ENCODE measurements around the gene AMACR.
"Not testable (repeated sequence)": the region's sequence is repeated elsewhere in the genome, so short reads cannot be mapped to it uniquely, and the experiment has no call there.

The AMACR gene

DNA sequence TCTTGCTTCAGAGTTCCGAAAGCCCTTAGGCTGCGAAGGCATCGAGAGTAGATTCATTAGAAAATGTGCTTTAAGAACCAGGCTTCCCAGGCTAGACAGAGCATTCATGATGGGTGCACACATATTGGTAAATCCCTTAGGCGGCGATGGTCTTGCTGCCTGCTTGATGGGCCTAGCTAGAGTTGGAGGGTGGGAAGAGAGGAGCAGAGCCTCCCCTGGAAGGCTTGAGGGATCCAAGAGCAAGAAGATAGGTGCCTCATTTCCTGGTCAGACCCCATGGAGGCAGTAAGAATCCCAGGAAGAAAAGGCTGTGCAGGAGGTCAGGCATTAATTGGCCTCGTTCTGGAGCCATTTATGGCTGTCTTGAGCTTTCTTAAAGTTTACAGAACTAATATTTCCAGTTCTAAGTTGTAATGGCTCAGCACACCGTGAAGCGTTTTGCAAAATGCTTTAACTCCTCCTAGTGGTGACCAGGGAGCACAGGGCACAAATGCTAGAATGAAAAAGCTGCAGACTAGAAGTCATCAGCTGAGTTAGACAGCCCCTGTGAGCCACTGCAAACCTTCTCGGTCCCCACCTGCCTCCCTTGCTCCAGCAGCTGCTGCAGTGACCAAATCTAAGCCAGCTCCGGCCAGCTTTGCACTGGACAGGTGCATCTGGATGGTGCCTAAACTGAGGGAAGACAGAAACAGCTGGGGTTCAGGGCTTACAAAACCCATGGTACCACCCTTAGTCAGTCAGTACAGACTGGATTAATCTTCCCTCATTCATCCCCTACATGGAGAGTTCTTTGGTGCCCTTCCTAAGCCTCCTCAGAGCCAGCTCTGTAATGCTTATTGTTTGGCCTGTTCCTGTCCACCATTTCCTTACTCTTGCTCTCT is 38.0 kb downstream of the AMACR start:
- no peak overlapping the region for H3K4me3 ChIP-seq (ENCODE audit: low read length in 2 of 2)
- H3K4me1 ChIP-seq (ENCODE audit: control insufficient read depth, insufficient read depth, low read length), result peaks cover 3% of the 10 kb centered on the region
- no peaks in the 10 kb centered on the region for H3K9me3 ChIP-seq (ENCODE audit: control insufficient read depth in 2 of 2, low read length in 2 of 2)
- no peak overlapping the region for H3K27ac ChIP-seq (ENCODE audit: low read length)
- no peaks in the 10 kb centered on the region for H3K36me3 ChIP-seq (ENCODE audit: control insufficient read depth in 2 of 2, insufficient read depth in 2 of 2, low read length in 2 of 2)
- no peak overlapping the region for H3K9ac ChIP-seq (ENCODE audit: low read length in 2 of 2)
- no peaks in the 10 kb centered on the region for H3K27me3 ChIP-seq (ENCODE audit: control insufficient read depth in 1 of 2, insufficient read depth in 2 of 2, low read length in 2 of 2)

DNA sequence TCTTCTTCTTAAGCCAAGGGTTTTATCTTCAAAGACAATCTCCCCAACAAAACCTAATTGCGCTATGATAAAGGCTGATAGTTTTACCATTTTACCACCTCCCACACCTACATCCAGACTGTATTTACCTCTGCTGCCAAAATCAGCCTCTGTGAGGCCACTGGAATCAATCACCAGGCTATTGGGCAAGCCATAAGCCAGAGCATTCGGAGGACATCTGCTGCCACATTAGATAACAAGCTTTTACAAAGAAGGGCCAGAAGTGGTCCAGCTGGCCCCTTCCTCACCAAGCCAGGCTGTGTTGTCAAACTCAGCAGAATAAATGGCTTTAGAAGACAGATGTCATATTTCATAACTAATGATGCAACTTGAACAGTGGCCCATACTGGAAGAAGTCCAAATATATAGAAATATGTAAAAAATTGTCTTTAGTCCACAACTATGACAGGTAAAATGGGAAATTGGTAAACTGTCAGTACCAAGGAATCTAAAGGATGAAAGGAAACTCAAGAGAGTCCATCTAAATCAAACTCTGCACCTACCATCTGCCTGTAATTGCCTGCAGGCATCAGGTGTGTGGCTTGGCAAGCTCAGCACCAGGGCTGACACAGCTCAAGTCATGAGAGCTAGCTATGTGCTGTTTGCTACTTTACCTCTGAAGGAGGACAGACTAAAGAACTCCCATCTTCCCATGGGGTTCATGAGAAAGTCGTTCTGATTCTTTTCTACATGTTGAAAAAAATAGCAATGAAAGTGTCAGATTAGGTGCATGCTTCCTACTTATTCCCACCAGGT is 39.4 kb downstream of the AMACR start:
- H3K36me3 ChIP-seq (ENCODE audit: control insufficient read depth in 2 of 2, insufficient read depth in 2 of 2, low read length in 2 of 2), result no peaks in the 10 kb centered on the region

DNA sequence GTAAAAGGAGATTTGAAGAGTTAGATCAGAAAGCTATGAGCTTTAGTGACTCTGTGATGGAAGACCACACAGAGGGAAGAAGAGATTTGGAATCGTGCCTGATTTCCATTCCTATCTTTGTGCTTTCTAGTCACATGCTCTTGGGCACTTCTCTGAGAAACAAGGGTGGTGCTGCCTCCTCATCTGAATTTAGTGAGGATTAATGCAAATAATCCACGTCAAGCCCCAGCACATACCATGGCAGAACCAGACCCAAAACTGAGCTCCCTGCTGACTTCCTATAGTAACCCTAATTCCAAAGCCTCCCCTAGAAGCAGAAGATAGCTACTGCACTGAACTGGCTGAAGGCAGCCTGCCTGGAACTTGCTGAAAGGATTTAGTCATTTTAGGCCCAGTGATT is 41.0 kb downstream of the AMACR start:
- H3K4me1 ChIP-seq (ENCODE audit: control insufficient read depth, insufficient read depth, low read length), result peaks cover 3% of the 10 kb centered on the region
- H3K9ac ChIP-seq (ENCODE audit: low read length in 2 of 2), result no peak overlapping the region
- H3K9me3 ChIP-seq (ENCODE audit: control insufficient read depth in 2 of 2, low read length in 2 of 2), result no peaks in the 10 kb centered on the region
- no peak overlapping the region for H3K4me3 ChIP-seq (ENCODE audit: low read length in 2 of 2)
- no peak overlapping the region for H3K27ac ChIP-seq (ENCODE audit: low read length)
- H3K36me3 ChIP-seq (ENCODE audit: control insufficient read depth in 2 of 2, insufficient read depth in 2 of 2, low read length in 2 of 2), result no peaks in the 10 kb centered on the region
- no peaks in the 10 kb centered on the region for H3K27me3 ChIP-seq (ENCODE audit: control insufficient read depth in 1 of 2, insufficient read depth in 2 of 2, low read length in 2 of 2)

More for the DNA sequence above, 39.4 kb downstream of the AMACR start:
- no peak overlapping the region for H3K4me3 ChIP-seq (ENCODE audit: low read length in 2 of 2)
- no peaks in the 10 kb centered on the region for H3K9me3 ChIP-seq (ENCODE audit: control insufficient read depth in 2 of 2, low read length in 2 of 2)
- H3K4me1 ChIP-seq (ENCODE audit: control insufficient read depth, insufficient read depth, low read length), result peaks cover 3% of the 10 kb centered on the region
- no peaks in the 10 kb centered on the region for H3K27me3 ChIP-seq (ENCODE audit: control insufficient read depth in 1 of 2, insufficient read depth in 2 of 2, low read length in 2 of 2)
- H3K27ac ChIP-seq (ENCODE audit: low read length), result no peak overlapping the region
- H3K9ac ChIP-seq (ENCODE audit: low read length in 2 of 2), result no peak overlapping the region

DNA sequence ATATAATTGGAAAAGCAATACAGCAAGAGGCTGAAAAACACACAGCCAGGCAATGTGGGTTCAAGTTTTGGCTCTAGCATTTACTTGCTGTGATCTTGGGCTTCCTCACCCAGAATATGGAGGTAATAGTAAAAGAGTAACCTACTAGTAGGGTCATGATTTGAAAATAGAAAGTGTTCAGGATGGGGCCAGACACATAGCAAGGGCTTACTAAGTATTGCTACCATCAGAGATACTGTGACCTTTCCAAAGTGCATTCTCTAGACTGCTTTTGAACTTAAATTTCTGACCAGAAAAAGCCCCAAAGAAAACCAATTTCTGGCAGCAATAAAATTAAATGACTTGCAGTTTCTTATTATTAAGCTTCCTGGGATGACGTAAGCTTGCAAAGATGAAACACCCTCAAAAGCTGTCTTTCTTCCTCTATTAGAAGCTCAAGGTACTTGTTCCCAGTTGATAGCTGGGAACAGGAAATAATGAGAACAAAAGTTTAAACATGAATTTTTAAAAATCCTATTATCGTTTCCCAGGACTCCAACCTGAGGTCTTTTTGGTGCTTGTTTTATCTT is 43.6 kb downstream of the AMACR start:
- no peaks in the 10 kb centered on the region for H3K27me3 ChIP-seq (ENCODE audit: control insufficient read depth in 1 of 2, insufficient read depth in 2 of 2, low read length in 2 of 2)
- H3K4me3 ChIP-seq (ENCODE audit: low read length in 2 of 2), result no peak overlapping the region
- no peak overlapping the region for H3K27ac ChIP-seq (ENCODE audit: low read length)
- no peaks in the 10 kb centered on the region for H3K9me3 ChIP-seq (ENCODE audit: control insufficient read depth in 2 of 2, low read length in 2 of 2)
- H3K4me1 ChIP-seq (ENCODE audit: control insufficient read depth, insufficient read depth, low read length), result no peaks in the 10 kb centered on the region
- H3K36me3 ChIP-seq (ENCODE audit: control insufficient read depth in 2 of 2, insufficient read depth in 2 of 2, low read length in 2 of 2), result no peaks in the 10 kb centered on the region
- no peak overlapping the region for H3K9ac ChIP-seq (ENCODE audit: low read length in 2 of 2)

DNA sequence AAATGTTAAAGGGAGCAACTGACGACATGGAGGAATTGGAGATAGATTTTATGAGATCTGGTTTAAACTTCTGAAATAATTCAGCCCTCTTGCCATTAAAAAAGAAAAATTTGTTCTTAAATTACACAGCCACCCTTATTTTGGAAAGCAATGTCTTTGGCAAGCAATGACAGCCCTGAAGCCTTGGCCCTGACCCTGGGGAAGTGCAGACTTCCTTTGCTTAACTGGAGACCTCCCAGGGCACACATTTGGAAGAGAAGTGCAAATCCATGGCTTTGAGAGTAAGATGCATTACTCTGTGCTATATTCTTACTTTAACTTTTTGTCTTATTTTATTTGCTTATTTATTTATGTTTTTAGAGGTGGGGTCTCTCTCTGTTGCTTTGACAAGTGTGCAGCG is 49.7 kb downstream of the AMACR start:
- Histone ChIP-seq H3K4me3 (ENCODE audit: low read length in 2 of 2) (no peak overlapping the region), H3K9me3 (ENCODE audit: control insufficient read depth in 2 of 2, low read length in 2 of 2) (peaks cover 3 to 9% of the 10 kb centered on the region in 2 donors), H3K4me1 (ENCODE audit: control insufficient read depth, insufficient read depth, low read length) (no peaks in the 10 kb centered on the region), H3K36me3 (ENCODE audit: control insufficient read depth in 2 of 2, insufficient read depth in 2 of 2, low read length in 2 of 2) (no peaks in the 10 kb centered on the region), H3K27me3 (ENCODE audit: control insufficient read depth in 1 of 2, insufficient read depth in 2 of 2, low read length in 2 of 2) (no peaks in the 10 kb centered on the region), H3K27ac (ENCODE audit: low read length) (no peak overlapping the region), H3K9ac (ENCODE audit: low read length in 2 of 2) (no peak overlapping the region)

DNA sequence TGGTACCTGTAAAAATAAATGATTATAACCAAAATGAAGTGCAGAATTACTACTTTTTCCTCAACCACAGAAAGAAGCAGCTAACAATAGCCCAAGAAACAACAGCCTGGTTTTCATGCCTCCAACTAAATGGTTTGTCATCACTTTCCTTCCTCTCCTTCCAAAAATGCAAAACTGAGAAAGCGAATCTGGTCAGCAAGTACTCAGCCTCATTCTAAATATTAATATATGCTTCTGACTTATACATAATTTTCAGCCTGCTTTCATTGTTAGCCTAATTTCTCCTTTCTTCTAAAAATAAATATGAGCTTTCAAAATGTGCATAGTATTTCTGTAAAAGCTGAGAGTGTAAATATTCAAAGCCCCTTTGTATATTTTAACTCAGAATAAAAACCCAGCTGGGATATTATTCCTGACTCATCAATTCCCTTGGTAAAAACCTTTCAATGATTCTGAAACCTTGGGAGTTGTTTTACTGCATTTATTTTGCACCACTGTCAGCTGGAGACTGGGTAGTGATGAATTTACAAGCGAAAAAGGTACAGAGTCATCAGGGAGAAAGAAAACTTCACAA is 50.2 kb downstream of the AMACR start:
- Histone ChIP-seq H3K4me3 (ENCODE audit: low read length in 2 of 2) (no peak overlapping the region), H3K27me3 (ENCODE audit: control insufficient read depth in 1 of 2, insufficient read depth in 2 of 2, low read length in 2 of 2) (no peaks in the 10 kb centered on the region), H3K36me3 (ENCODE audit: control insufficient read depth in 2 of 2, insufficient read depth in 2 of 2, low read length in 2 of 2) (no peaks in the 10 kb centered on the region), H3K9me3 (ENCODE audit: control insufficient read depth in 2 of 2, low read length in 2 of 2) (peaks cover 3 to 9% of the 10 kb centered on the region in 2 donors), H3K27ac (ENCODE audit: low read length) (no peak overlapping the region), H3K9ac (ENCODE audit: low read length in 2 of 2) (no peak overlapping the region), H3K4me1 (ENCODE audit: control insufficient read depth, insufficient read depth, low read length) (no peaks in the 10 kb centered on the region)

DNA sequence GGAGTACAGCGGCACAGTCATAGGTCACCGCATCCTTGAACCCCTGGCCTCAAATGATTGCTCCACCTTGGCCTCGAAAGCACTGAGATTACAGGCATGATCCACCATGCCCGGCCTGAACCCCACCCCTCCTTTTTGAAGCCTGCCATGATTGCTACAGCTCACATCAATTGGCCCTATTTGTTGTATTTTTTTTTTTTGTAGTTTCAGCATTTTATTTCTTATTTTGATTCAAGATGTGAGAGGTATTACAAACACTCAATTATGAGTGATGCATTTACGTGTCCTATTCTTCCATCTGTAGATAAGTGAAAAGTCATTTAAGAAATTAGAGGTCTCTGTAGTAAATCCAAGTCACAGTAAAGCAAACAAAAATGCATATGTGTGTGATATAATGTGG is 55.7 kb downstream of the AMACR start:
- not testable (repeated sequence) for H3K4me3 ChIP-seq (ENCODE audit: low read length in 2 of 2); H3K4me1 ChIP-seq (ENCODE audit: control insufficient read depth, insufficient read depth, low read length); H3K27me3 ChIP-seq (ENCODE audit: control insufficient read depth in 1 of 2, insufficient read depth in 2 of 2, low read length in 2 of 2); H3K9ac ChIP-seq (ENCODE audit: low read length in 2 of 2); H3K27ac ChIP-seq (ENCODE audit: low read length); H3K36me3 ChIP-seq (ENCODE audit: control insufficient read depth in 2 of 2, insufficient read depth in 2 of 2, low read length in 2 of 2)
- H3K9me3 ChIP-seq (ENCODE audit: control insufficient read depth in 2 of 2, low read length in 2 of 2), result peaks cover 3 to 11% of the 10 kb centered on the region in 2 donors

DNA sequence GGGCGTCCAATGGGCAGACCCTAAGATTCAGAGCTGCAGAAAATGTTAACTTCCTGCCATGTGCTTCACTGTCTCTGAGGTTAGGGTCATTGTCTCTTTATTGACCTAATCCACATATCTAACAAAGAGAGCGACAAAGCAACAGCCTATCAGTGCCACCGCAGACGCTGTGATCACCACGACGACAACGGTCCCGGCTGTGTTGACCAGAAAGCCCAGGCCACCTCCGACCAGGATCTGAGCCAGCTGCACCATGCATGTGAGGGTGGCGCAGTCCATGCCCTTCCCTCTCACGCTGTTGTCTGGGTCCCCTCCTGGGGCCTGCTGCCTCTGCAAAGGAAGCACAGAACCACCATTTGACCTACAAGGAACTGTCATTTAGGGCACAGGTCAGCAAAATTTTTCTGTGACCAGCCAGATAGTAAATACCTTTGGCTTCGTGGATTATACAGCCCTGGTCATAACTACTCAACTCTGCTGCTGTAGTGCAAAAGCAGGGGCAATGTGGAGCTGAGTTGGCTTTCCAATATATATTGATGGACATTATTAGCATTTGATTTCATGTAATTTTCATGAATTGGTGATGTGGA is 63.2 kb downstream of the AMACR start:
- Histone ChIP-seq H3K4me1 (ENCODE audit: control insufficient read depth, insufficient read depth, low read length) (no peaks in the 10 kb centered on the region), H3K27ac (ENCODE audit: low read length) (no peak overlapping the region), H3K27me3 (ENCODE audit: control insufficient read depth in 1 of 2, insufficient read depth in 2 of 2, low read length in 2 of 2) (peaks cover 4 to 14% of the 10 kb centered on the region in 2 donors), H3K36me3 (ENCODE audit: control insufficient read depth in 2 of 2, insufficient read depth in 2 of 2, low read length in 2 of 2) (no peaks in the 10 kb centered on the region), H3K4me3 (ENCODE audit: low read length in 2 of 2) (no peak overlapping the region), H3K9me3 (ENCODE audit: control insufficient read depth in 2 of 2, low read length in 2 of 2) (peaks cover 0 to 2% of the 10 kb centered on the region in 2 donors), H3K9ac (ENCODE audit: low read length in 2 of 2) (no peak overlapping the region)

DNA sequence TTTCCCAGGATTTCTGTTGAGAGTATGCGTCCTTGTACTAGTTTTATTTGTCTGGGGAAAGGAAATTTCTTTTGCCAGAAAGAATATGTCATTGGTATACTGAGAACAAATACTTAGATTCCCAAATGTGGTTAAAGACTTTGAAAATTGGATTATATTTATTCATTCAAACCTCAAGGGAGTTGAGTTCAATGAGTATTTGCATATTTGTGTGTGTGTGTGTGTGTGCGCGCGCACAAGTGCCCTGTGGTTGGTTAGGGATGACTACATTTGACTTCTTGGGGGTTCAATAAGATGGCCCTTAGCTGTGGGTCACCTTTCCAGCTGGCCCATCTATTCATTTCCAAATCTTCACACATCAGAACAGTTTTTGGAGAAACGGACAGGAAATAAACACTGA is 66.8 kb downstream of the AMACR start:
- Histone ChIP-seq H3K4me1 (ENCODE audit: control insufficient read depth, insufficient read depth, low read length) (peaks cover 16% of the 10 kb centered on the region), H3K9ac (ENCODE audit: low read length in 2 of 2) (no peak overlapping the region), H3K4me3 (ENCODE audit: low read length in 2 of 2) (no peak overlapping the region), H3K9me3 (ENCODE audit: control insufficient read depth in 2 of 2, low read length in 2 of 2) (no peaks in the 10 kb centered on the region), H3K27ac (ENCODE audit: low read length) (no peak overlapping the region), H3K36me3 (ENCODE audit: control insufficient read depth in 2 of 2, insufficient read depth in 2 of 2, low read length in 2 of 2) (no peaks in the 10 kb centered on the region), H3K27me3 (ENCODE audit: control insufficient read depth in 1 of 2, insufficient read depth in 2 of 2, low read length in 2 of 2) (peaks cover 34 to 44% of the 10 kb centered on the region in 2 donors)

DNA sequence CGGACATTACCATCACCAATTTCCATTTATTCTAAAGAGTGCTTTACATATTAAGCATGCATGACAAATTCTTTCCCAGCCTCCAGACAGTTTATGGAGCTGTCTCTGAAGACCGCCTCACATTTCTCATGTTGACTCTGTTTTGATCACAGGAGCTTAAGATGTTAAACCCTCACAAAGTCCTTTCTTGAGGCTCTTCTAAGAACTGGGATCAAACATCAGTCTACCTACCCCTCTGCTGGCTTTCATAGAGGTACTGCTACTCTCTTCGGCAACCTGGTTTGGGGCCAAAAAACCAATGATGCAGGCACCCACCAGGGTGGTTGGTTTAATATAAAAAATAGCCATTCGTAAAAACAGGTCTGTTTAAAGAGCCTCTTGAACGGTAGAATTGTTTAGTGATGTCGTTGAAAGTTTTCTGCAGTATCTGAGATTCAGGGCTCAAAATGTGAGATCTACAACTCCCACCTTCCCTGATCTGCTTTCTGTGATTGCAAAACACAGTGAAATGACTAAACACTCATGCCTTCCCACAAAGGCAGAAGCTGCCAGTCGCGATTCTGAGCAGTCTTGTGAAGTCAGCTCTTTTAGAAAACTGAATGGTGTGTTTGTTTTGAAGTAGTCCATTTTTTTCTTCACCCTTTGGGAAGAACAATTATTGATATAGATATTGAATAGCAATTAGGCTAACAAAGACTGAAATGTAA is 68.1 kb downstream of the AMACR start:
- Histone ChIP-seq H3K9ac (ENCODE audit: low read length in 2 of 2) (no peak overlapping the region), H3K36me3 (ENCODE audit: control insufficient read depth in 2 of 2, insufficient read depth in 2 of 2, low read length in 2 of 2) (no peaks in the 10 kb centered on the region), H3K27me3 (ENCODE audit: control insufficient read depth in 1 of 2, insufficient read depth in 2 of 2, low read length in 2 of 2) (peaks cover 34 to 45% of the 10 kb centered on the region in 2 donors), H3K27ac (ENCODE audit: low read length) (no peak overlapping the region), H3K4me3 (ENCODE audit: low read length in 2 of 2) (no peak overlapping the region), H3K4me1 (ENCODE audit: control insufficient read depth, insufficient read depth, low read length) (peaks cover 20% of the 10 kb centered on the region), H3K9me3 (ENCODE audit: control insufficient read depth in 2 of 2, low read length in 2 of 2) (no peaks in the 10 kb centered on the region)

Data from stomach smooth muscle (tissue), 2 donors.